T-helper 1 cell treated with Interleukin-12 subunit alpha and Interleukin-12 subunit beta and Interleukin-4 antibody, amounts not matched to agents 30 μg/mL and 1 μg/mL, for 36 hours (primary cell): ENCODE measurements around the gene UBE2G2.
A peak's percentile ranks its signal among the peaks of the same experiment; 100 is the strongest.

Experiments used
- H3K27ac Mint-ChIP-seq: one replicate; pipeline ENCODE4 v1.8.0; 2021; ENCODE audit warnings: mild to moderate bottlenecking, mixed read lengths
- H3K27me3 Mint-ChIP-seq: one replicate; pipeline ENCODE4 v1.8.0; 2021; ENCODE audit warnings: low read depth, mixed read lengths
- H3K36me3 Mint-ChIP-seq: one replicate; pipeline ENCODE4 v1.8.0; 2021; ENCODE audit warnings: low read depth, mixed read lengths
- H3K4me1 Mint-ChIP-seq: one replicate; pipeline ENCODE4 v1.8.0; 2021; ENCODE audit warnings: low read depth, mixed read lengths
- H3K4me3 Mint-ChIP-seq: one replicate; pipeline ENCODE4 v1.8.0; 2021; ENCODE audit warnings: mild to moderate bottlenecking, moderate library complexity, mixed read lengths
- H3K9me3 Mint-ChIP-seq: one replicate; pipeline ENCODE4 v1.8.0; 2021; ENCODE audit warnings: mixed read lengths

The UBE2G2 gene

DNA sequence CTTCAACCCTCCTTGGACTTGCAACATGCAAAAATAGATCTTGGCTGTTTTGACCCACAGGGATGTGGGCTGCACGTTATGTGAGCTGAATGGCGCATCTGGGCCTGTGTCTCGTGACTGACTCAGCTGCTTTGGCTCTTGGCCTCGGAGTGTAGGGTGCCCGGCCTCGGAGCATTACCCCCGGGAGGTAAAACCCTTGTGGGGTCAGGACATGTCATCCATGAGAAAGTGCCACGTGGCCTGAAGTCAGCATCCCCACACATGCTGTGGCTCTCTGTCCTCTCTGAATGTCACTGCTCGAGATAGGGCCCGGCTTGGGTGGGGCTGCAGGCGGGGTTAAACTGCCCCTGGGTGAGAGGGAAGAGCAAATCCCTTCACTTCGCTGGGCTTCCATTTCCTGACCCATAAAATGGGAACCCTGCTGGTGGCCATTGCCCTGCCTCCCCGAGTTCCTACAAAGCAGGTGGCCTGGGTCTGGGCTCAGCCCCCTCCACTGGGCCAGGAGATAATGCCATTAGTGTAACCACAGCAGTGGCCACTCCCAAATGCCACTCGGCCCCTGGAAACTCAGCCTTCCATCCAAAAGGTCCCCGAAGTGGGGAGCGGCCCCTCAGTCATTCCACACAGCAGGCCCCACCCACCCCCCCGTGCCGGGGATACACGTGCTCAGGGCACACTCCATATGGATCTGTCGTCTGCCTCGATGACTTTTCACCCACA lies 67.4 kb downstream of the UBE2G2 start:
- no peaks in the 10 kb centered on the region for H3K9me3 Mint-ChIP-seq
- peaks cover 19% of the 10 kb centered on the region for H3K27me3 Mint-ChIP-seq
- H3K36me3 Mint-ChIP-seq = no peaks in the 10 kb centered on the region
- no peak overlapping the region for H3K4me3 Mint-ChIP-seq
- no peak overlapping the region for H3K27ac Mint-ChIP-seq
- H3K4me1 Mint-ChIP-seq = no peaks in the 10 kb centered on the region

DNA sequence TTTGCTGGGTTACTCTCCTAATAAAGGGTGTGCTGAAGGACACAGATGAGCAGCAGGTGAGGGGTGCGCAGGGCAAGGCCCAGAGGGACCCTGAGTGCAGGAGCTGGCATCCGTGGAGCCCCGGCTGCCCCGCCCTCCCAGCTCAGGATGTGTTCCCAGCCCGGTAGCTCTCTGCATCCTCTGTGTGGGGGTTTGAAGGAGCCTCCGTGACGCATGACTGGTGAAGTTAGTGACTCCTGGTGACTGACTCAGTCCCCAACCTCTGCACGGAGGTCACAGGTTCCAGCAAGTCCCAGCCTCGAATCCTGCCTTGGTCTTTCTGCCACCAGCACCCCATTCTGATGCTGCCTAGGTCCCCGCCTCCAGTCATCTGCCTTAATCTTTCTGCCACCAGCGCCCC lies 68.7 kb downstream of the UBE2G2 start:
- no peaks in the 10 kb centered on the region for H3K9me3 Mint-ChIP-seq
- no peaks in the 10 kb centered on the region for H3K36me3 Mint-ChIP-seq
- H3K4me1 Mint-ChIP-seq = no peaks in the 10 kb centered on the region
- H3K27me3 Mint-ChIP-seq = peaks cover 13% of the 10 kb centered on the region
- no peak overlapping the region for H3K27ac Mint-ChIP-seq
- no peak overlapping the region for H3K4me3 Mint-ChIP-seq

DNA sequence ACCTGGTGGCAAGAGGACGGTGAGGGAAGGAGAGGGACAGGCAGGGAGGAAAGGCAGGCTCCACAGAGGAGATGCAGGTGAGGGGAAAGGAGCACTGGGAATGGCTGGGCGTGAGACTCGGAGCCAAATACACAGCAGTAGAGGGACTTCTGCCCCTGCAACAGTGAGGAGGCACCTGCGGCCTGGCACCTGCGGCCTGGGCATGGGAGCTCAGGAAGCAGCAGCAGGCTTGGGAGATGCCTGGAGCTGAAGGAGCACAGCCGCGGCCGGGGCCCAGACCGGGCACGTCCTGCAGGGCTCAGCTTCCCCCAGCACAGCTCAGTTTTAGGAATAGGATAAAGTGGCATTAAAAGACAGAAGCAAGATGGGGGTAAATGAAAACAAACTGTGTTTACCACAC lies 69.4 kb downstream of the UBE2G2 start:
- Mint-ChIP-seq H3K27ac (no peak overlapping the region), H3K27me3 (peaks cover 18% of the 10 kb centered on the region), H3K36me3 (no peaks in the 10 kb centered on the region), H3K4me1 (no peaks in the 10 kb centered on the region), H3K9me3 (no peaks in the 10 kb centered on the region), H3K4me3 (no peak overlapping the region)

DNA sequence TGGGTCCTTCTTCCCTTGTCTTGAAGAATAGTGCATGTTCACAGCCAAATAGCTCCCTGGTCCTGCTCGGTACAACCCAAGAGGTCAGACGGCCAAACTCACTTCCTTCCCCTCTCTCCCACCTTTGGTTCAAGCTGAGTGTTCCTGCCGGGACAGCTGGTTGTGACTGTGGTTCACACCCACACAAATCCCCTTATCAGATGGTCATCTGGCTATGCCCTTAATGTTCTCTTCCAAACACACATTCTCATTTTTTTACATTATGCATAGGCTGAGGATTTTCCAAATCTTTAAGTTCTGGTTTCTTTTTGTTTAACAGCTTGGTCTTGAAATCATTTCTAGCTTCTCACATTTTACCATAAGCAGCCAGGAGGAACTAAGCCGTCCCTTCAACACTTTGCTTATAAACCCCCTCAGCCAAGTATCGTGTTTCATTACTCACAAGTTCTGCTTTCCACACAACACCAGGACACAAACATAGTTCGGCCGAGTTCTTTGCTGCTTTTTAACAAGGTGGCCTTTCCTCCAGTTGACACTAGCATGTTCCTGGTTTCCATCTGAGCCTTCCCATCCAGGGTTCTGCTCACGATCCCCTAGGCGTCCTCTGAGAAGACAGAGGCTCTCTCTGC lies 70.6 kb downstream of the UBE2G2 start:
- Mint-ChIP-seq H3K27me3 (peaks cover 21% of the 10 kb centered on the region), H3K36me3 (no peaks in the 10 kb centered on the region), H3K4me1 (no peaks in the 10 kb centered on the region), H3K4me3 (no peak overlapping the region), H3K9me3 (no peaks in the 10 kb centered on the region), H3K27ac (no peak overlapping the region)

DNA sequence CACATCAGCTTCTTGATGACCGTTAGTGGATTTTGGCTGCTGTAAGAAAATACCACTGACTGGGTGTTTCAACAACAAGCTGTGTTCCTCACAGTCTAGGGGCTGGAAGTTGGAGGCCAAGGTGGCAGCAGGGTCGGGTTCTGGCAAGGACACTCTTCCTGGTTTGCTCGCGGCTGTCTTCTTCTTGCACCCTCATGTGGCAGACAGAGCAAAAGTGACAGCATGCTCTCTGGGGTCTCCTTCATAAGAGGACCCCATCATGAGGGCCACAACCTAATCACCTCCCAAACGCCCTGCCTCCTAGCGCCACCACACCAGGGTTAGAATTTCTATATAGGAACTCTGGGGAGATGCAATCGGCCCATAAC lies 71.6 kb downstream of the UBE2G2 start:
- no peaks in the 10 kb centered on the region for H3K4me1 Mint-ChIP-seq
- no peaks in the 10 kb centered on the region for H3K9me3 Mint-ChIP-seq
- H3K36me3 Mint-ChIP-seq = no peaks in the 10 kb centered on the region
- peaks cover 28% of the 10 kb centered on the region for H3K27me3 Mint-ChIP-seq
- no peak overlapping the region for H3K4me3 Mint-ChIP-seq
- no peak overlapping the region for H3K27ac Mint-ChIP-seq

DNA sequence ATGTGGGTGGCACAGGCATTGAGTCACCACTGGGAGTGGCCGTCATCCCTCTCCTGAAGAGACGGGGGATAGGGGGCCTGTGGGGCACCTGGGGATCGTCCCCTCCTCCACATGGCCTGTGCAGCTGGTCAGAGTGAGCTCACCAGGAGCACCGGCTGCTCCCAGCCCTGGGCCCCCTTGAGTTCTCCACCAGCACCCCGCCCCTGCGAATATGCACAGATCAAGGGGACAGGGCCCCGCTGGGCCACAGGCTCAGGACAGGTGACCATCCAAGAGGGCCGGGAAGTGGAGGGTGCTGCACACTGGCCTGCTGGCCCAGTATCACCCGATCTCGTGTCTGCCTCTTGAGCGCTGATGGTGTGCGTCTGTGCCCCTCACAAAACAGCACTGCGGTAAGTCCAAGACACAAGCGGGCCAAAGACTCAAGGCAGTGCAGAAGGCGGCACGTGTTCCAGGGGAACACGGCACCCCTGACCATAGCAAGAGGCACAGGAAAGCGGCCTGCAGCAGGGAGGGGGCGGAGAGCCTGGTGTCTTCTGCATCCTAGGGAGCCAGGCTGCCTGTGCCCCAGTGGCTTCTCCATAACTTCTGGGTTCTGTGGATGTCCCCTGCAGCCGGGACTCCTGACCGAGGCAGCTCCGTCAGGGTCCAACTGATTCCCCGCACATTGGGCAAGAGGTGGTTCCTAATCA lies 72.1 kb downstream of the UBE2G2 start:
- no peak overlapping the region for H3K27ac Mint-ChIP-seq
- H3K36me3 Mint-ChIP-seq = no peaks in the 10 kb centered on the region
- H3K4me3 Mint-ChIP-seq = no peak overlapping the region
- no peaks in the 10 kb centered on the region for H3K4me1 Mint-ChIP-seq
- H3K27me3 Mint-ChIP-seq = peaks cover 32% of the 10 kb centered on the region
- no peaks in the 10 kb centered on the region for H3K9me3 Mint-ChIP-seq

DNA sequence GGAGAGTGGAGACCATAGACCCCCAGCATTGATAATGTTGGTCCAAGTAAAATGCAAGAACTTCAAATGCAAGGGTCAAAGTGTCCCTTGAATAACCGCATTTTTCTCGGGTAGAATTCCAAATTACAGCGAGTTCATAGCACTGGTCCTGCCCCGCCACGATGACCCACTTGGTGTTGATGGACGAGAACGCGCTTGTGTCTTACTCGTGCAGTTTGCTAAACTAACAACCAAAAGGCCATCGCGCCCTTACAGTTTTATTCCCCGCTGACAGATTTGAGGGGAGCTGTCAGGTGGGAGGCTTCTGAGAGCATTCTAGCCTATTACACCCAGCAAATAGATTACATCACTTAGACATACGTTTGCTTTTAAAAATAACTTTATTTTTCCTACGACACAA lies 72.9 kb downstream of the UBE2G2 start:
- Mint-ChIP-seq H3K9me3 (no peaks in the 10 kb centered on the region), H3K4me1 (no peaks in the 10 kb centered on the region), H3K27me3 (peaks cover 37% of the 10 kb centered on the region), H3K27ac (no peak overlapping the region), H3K36me3 (no peaks in the 10 kb centered on the region), H3K4me3 (no peak overlapping the region)

DNA sequence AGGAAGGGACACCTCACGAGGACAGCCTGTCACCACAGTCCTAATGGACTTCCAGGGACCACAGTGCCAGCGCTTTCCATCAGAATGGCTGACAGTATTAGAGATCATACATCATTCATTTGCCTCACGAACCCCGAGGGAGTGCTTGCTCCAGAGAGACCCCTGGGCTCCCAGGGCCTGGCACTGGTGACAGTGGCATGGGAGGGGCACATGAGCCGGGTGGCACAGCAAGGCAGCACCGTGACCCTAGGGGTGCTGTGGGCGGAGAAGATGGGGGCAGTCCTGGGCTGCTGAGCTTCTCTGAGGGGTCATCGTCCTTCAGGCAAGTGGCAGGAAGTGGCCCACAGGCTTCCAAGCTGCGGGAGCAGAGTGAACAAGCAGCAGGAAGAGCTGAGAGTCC lies 73.9 kb downstream of the UBE2G2 start:
- peaks cover 6% of the 10 kb centered on the region for H3K4me1 Mint-ChIP-seq
- peaks cover 40% of the 10 kb centered on the region for H3K27me3 Mint-ChIP-seq
- no peaks in the 10 kb centered on the region for H3K36me3 Mint-ChIP-seq
- no peak overlapping the region for H3K4me3 Mint-ChIP-seq
- no peaks in the 10 kb centered on the region for H3K9me3 Mint-ChIP-seq
- H3K27ac Mint-ChIP-seq = no peak overlapping the region

DNA sequence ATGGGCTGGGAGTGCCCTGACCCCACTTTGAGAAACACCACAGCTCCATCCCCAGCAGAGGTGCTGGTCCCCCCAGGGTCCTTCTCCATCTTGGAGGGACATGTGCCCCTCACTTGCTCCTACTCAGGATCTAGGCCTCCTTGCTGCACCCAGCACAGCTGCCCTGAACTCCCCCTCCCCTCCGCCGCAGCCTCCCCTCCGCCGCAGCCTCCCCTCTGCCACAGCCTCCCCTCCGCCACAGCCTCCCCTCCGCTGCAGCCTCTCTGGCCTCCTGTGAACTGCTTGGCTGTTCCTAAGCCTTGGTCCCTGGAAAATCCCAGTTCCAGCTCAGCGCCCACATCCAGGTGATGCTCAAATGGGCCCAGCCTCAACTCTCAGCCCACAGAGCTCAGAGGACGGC lies 74.3 kb downstream of the UBE2G2 start:
- peaks cover 45% of the 10 kb centered on the region for H3K27me3 Mint-ChIP-seq
- peaks cover 6% of the 10 kb centered on the region for H3K4me1 Mint-ChIP-seq
- H3K36me3 Mint-ChIP-seq = no peaks in the 10 kb centered on the region
- H3K4me3 Mint-ChIP-seq = no peak overlapping the region
- no peaks in the 10 kb centered on the region for H3K9me3 Mint-ChIP-seq
- no peak overlapping the region for H3K27ac Mint-ChIP-seq

DNA sequence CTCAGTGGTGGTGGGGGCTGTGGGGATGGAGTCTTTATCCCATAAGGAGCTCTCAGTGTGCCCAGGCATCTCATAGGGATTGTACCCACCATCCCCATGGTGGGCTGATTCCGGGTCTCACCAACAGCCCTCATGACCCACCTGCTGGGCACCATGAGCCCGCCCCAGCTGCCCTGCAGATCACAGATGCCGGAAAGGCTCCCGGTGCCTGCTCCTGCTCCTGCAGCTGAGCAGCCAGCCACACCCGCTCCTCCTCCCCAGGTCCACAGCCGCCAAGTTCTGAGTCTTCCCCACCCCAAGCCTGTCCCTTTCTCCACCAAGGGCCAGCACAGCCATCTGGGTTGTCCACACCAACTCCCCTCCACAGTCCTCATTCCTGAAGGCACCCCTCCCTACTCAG lies 74.8 kb downstream of the UBE2G2 start:
- H3K27ac Mint-ChIP-seq = no peak overlapping the region
- H3K27me3 Mint-ChIP-seq = peaks cover 43% of the 10 kb centered on the region
- H3K4me1 Mint-ChIP-seq = peaks cover 6% of the 10 kb centered on the region
- no peaks in the 10 kb centered on the region for H3K36me3 Mint-ChIP-seq
- no peak overlapping the region for H3K4me3 Mint-ChIP-seq
- H3K9me3 Mint-ChIP-seq = no peaks in the 10 kb centered on the region

DNA sequence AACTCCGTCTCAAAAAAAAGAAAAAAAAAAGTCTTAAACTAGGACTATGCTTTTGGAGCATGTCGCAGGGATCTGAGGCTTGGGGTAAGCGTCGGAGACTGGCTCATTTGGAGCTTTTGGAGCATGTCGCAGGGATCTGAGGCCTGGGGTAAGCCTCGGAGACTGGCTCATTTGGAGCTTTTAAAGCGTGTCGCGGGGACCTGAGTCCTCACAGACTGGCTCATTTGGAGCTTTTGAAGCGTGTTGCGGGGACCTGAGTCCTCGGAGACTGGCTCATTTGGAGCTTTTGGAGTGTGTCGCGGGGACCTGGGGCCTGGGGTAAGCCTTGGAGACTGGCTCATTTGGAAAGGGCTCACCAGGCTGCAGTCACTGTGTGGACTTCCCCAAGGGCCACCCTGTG lies 76.7 kb downstream of the UBE2G2 start:
- H3K4me1 Mint-ChIP-seq = peaks cover 6% of the 10 kb centered on the region
- no peak overlapping the region for H3K4me3 Mint-ChIP-seq
- no peak overlapping the region for H3K27ac Mint-ChIP-seq
- H3K9me3 Mint-ChIP-seq = no peaks in the 10 kb centered on the region
- no peaks in the 10 kb centered on the region for H3K36me3 Mint-ChIP-seq
- peaks cover 54% of the 10 kb centered on the region for H3K27me3 Mint-ChIP-seq

DNA sequence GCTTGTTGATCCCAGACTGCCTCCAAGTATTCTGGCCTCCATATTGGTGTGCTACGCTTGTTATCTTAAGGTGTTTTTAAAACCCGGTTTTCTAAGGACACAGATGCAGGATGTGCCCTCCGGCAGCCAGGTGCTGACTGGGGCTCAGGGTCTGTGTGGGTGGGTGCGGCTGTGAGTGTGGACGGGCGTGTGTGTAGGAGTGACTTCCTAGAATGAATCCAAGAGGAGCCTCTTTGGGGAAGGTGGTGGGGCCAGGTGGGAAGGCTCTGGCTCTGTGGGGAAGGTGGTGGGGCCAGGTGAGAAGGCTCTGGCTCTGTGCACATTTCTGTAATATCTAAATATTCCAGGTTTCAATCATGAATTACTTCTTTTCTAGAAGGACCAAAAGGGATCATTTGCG lies 77.4 kb downstream of the UBE2G2 start:
- H3K27ac Mint-ChIP-seq = peak overlapping the region; percentile 46
- peaks cover 6% of the 10 kb centered on the region for H3K4me1 Mint-ChIP-seq
- H3K27me3 Mint-ChIP-seq = peaks cover 61% of the 10 kb centered on the region
- H3K4me3 Mint-ChIP-seq = no peak overlapping the region
- H3K36me3 Mint-ChIP-seq = no peaks in the 10 kb centered on the region
- no peaks in the 10 kb centered on the region for H3K9me3 Mint-ChIP-seq

DNA sequence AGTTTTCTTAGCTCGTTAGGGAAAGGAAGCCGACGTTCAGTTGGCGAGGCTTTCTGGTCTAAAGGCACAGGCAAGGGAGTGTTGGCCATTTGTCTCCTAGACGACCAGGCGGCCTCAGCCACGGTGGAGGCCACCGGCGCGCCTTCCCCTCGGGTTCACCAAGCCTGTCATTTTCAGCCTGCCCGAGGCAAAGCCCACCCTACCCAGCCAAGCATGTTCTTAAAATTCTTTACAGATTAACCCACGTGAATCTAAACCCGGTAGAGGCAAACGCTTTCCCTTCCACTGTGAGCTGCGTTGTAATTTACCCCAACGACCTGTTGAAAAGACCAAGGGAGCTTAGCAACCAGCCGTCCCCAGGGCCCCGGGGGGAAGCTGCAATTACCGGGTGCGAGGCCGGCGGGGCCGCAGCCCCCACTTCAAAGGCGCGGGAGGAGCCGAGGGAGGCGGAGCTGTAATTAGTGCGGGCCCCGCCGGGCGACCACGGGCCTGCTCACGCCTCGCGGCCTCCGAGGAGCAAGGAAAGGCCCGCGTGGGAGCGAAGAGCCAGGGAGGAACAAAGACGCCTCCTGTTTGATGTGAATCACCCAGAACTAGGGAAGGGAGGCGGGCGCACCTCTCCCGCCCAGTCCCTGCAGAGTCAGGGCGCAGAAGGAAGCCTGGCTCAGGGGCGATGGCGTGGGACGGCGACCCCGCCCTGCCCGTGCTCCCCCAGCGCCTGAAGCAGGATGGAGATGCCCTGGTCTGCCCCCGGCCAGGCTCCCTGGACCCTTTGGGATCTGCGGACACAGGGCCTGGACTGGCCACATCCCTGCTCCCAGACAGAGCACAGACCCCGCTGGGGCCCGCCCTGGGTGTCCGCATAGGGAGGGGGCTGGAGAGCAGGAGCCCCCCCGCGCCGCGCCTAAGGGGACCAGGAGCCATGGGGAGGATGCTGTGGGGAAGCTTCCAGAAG lies 78.2 kb downstream of the UBE2G2 start:
- Mint-ChIP-seq H3K27me3 (peaks cover 69% of the 10 kb centered on the region), H3K9me3 (no peaks in the 10 kb centered on the region), H3K4me3 (no peak overlapping the region), H3K36me3 (no peaks in the 10 kb centered on the region), H3K27ac (no peak overlapping the region), H3K4me1 (peaks cover 6% of the 10 kb centered on the region)

DNA sequence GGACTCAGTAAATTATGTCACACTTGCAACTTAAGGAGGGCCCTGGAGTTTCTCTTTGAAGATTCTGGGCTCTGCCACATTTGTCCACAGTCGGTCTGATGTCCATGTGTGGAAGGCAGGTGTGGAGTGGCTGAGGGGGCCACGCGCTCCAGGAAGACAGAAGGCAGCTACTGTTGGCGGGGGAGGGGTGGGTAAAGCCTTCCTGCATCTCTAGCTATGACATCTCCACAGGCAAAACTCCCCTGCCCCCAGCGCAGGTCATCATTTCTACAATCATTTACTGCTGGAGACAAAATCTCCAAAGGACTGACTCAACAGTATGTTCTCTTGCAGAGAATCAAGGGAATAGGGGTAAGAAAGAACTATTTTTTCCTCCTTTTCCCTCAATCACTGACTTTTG lies 78.9 kb downstream of the UBE2G2 start:
- no peaks in the 10 kb centered on the region for H3K36me3 Mint-ChIP-seq
- H3K27ac Mint-ChIP-seq = no peak overlapping the region
- no peak overlapping the region for H3K4me3 Mint-ChIP-seq
- no peaks in the 10 kb centered on the region for H3K9me3 Mint-ChIP-seq
- peaks cover 6% of the 10 kb centered on the region for H3K4me1 Mint-ChIP-seq
- peaks cover 72% of the 10 kb centered on the region for H3K27me3 Mint-ChIP-seq
